ENCODE data around the gene TMEM115. TPM values are rescaled to one million over a fixed set of nuclear protein-coding genes. Genes with fewer than 3 reads are reported as not detected.

The TMEM115 gene
- total and polyA plus RNA-seq, 2 of the 13 experiments (the other 11 are each of a cell fraction or from before 2014, with no cell fraction given), result 22.1 to 30.7 TPM

GRCh38 chr3:50337175-50337861, 22.0 kb downstream of the TMEM115 start (continued):
- TF ChIP-seq ZNF781 (CRISPR knock-in tag; IDR thresholded peaks at IDR 0.05; ENCODE audit: borderline replicate concordance, not compliant biosample characterization) (peak; percentile 69), ZNF253 (CRISPR knock-in tag; IDR thresholded peaks at IDR 0.05; ENCODE audit: borderline replicate concordance) (peak; percentile 61; the same call in 1 of the 2 replicates), PRDM4 (CRISPR knock-in tag; IDR thresholded peaks at IDR 0.05; ENCODE audit: borderline replicate concordance) (no peak), ASH2L (IDR thresholded peaks at IDR 0.05; ENCODE audit: insufficient read length, low read depth, low read length) (peak; percentile 36), TCF7L2 (IDR thresholded peaks at IDR 0.05; ENCODE audit: low read depth, low read length) (no peak), MAX (IDR thresholded peaks at IDR 0.05) (peak; percentile 93), RBM39 (IDR thresholded peaks at IDR 0.05; ENCODE audit: low read depth, low read length, poor library complexity, severe bottlenecking) (no peak), ZMAT3 (CRISPR knock-in tag; conservative IDR thresholded peaks at IDR 0.05) (peak; percentile 78; the same call in 1 of the 2 replicates), MYC (CRISPR knock-in tag; IDR thresholded peaks at IDR 0.05; ENCODE audit: borderline replicate concordance) (peak; percentile 97), ZNF589 (CRISPR knock-in tag; conservative IDR thresholded peaks at IDR 0.05) (peak; percentile 65; the same call in 1 of the 2 replicates), HIC2 (CRISPR knock-in tag; IDR thresholded peaks at IDR 0.05; ENCODE audit: low read depth) (peak; percentile 15; the same call in 1 of the 2 replicates), ZNF333 (CRISPR knock-in tag; IDR thresholded peaks at IDR 0.05; ENCODE audit: borderline replicate concordance) (peak; percentile 82; the same call in 1 of the 2 replicates), FOXC1 (CRISPR knock-in tag; IDR thresholded peaks at IDR 0.05; ENCODE audit: borderline replicate concordance) (peak; percentile 96; the same call in 1 of the 2 replicates), ZNF878 (CRISPR knock-in tag; IDR thresholded peaks at IDR 0.05) (0 out of 2 replicates have a peak, but pooled peaks have one; percentile 1), ZNF616 (CRISPR knock-in tag; IDR thresholded peaks at IDR 0.05; ENCODE audit: low read depth) (no peak; the same call in 1 of the 2 replicates), RXRA (CRISPR knock-in tag; IDR thresholded peaks at IDR 0.05) (no peak; the same call in 1 of the 2 replicates), AGO1 (IDR thresholded peaks at IDR 0.05; ENCODE audit: low read depth, low read length, poor library complexity, severe bottlenecking) (no peak), FOXJ3 (CRISPR knock-in tag; IDR thresholded peaks at IDR 0.05; ENCODE audit: borderline replicate concordance) (peak; percentile 9; the same call in 1 of the 2 replicates), HNRNPUL1 (IDR thresholded peaks at IDR 0.05; ENCODE audit: low read depth, low read length) (0 out of 2 replicates have a peak, but pooled peaks have one; percentile 42), YEATS2 (CRISPR knock-in tag; IDR thresholded peaks at IDR 0.05; ENCODE audit: borderline replicate concordance) (peak; percentile 64; the same call in 1 of the 2 replicates), ZNF776 (CRISPR knock-in tag; IDR thresholded peaks at IDR 0.05) (peak; percentile 94), FUBP1 (CRISPR knock-in tag; IDR thresholded peaks at IDR 0.05; ENCODE audit: borderline replicate concordance) (no peak)

Data from HepG2 (cell line).